ENCODE data around the gene CMIP.
A peak's percentile ranks its signal among the peaks of the same experiment; 100 is the strongest.

The CMIP gene

GRCh38 chr16:81478876-81479511 lies 34.4 kb downstream of the CMIP start:
- Histone ChIP-seq H3K27ac (ENCODE audit: low read depth in 2 of 2, low read length in 2 of 2) (peak overlapping the region; percentile 67 to 82), H3K4me1 (ENCODE audit: control insufficient read depth in 2 of 2, insufficient read depth in 2 of 2, low read length in 2 of 2) (peaks cover 43 to 46% of the 10 kb centered on the region in 2 donors), H3K9me3 (ENCODE audit: control insufficient read depth in 2 of 2, low read length in 2 of 2) (no peaks in the 10 kb centered on the region), H3K27me3 (ENCODE audit: control insufficient read depth in 2 of 2, insufficient read depth in 2 of 2, low read length in 2 of 2) (no peaks in the 10 kb centered on the region), H3K9ac (ENCODE audit: low read depth in 1 of 2, low read length in 2 of 2) (peak overlapping the region; percentile 49 to 56), H3K4me3 (ENCODE audit: low read length in 2 of 2) (peak overlapping the region; percentile 26 to 31), H3K36me3 (ENCODE audit: control insufficient read depth in 2 of 2, insufficient read depth in 2 of 2, low read length in 2 of 2) (peaks cover 0 to 5% of the 10 kb centered on the region in 2 donors)

- H3K27ac ChIP-seq (ENCODE audit: low read depth in 2 of 2, low read length in 2 of 2): peak overlapping the region; percentile 41 to 70
- H3K27me3 ChIP-seq (ENCODE audit: control insufficient read depth in 2 of 2, insufficient read depth in 2 of 2, low read length in 2 of 2): no peaks in the 10 kb centered on the region
- H3K9me3 ChIP-seq (ENCODE audit: control insufficient read depth in 2 of 2, low read length in 2 of 2): no peaks in the 10 kb centered on the region
- peaks cover 46 to 53% of the 10 kb centered on the region in 2 donors for H3K4me1 ChIP-seq (ENCODE audit: control insufficient read depth in 2 of 2, insufficient read depth in 2 of 2, low read length in 2 of 2)
- H3K9ac ChIP-seq (ENCODE audit: low read depth in 1 of 2, low read length in 2 of 2): peak overlapping the region; percentile 1 to 52
- H3K4me3 ChIP-seq (ENCODE audit: low read length in 2 of 2): peak overlapping the region in 1 of 2 donors; percentile 3
- H3K36me3 ChIP-seq (ENCODE audit: control insufficient read depth in 2 of 2, insufficient read depth in 2 of 2, low read length in 2 of 2): peaks cover 0 to 5% of the 10 kb centered on the region in 2 donors
These were observed 36.1 kb downstream of the CMIP start for GRCh38 chr16:81480606-81481206.

GRCh38 chr16:81481207-81481821 lies 36.7 kb downstream of the CMIP start:
- H3K36me3 ChIP-seq (ENCODE audit: control insufficient read depth in 2 of 2, insufficient read depth in 2 of 2, low read length in 2 of 2): peaks cover 0 to 1% of the 10 kb centered on the region in 2 donors
- peak overlapping the region; percentile 1 to 52 for H3K9ac ChIP-seq (ENCODE audit: low read depth in 1 of 2, low read length in 2 of 2)
- peaks cover 50 to 59% of the 10 kb centered on the region in 2 donors for H3K4me1 ChIP-seq (ENCODE audit: control insufficient read depth in 2 of 2, insufficient read depth in 2 of 2, low read length in 2 of 2)

GRCh38 chr16:81482329-81483063 lies 37.9 kb downstream of the CMIP start:
- Histone ChIP-seq H3K4me1 (ENCODE audit: control insufficient read depth in 2 of 2, insufficient read depth in 2 of 2, low read length in 2 of 2) (peaks cover 44 to 59% of the 10 kb centered on the region in 2 donors), H3K27ac (ENCODE audit: low read depth in 2 of 2, low read length in 2 of 2) (peak overlapping the region in 1 of 2 donors; percentile 23), H3K27me3 (ENCODE audit: control insufficient read depth in 2 of 2, insufficient read depth in 2 of 2, low read length in 2 of 2) (no peaks in the 10 kb centered on the region), H3K9me3 (ENCODE audit: control insufficient read depth in 2 of 2, low read length in 2 of 2) (no peaks in the 10 kb centered on the region), H3K4me3 (ENCODE audit: low read length in 2 of 2) (no peak overlapping the region), H3K9ac (ENCODE audit: low read depth in 1 of 2, low read length in 2 of 2) (no peak overlapping the region), H3K36me3 (ENCODE audit: control insufficient read depth in 2 of 2, insufficient read depth in 2 of 2, low read length in 2 of 2) (no peaks in the 10 kb centered on the region)

More at GRCh38 chr16:81481207-81481821, 36.7 kb downstream of the CMIP start:
- Histone ChIP-seq H3K4me3 (ENCODE audit: low read length in 2 of 2) (peak overlapping the region in 1 of 2 donors; percentile 29), H3K27me3 (ENCODE audit: control insufficient read depth in 2 of 2, insufficient read depth in 2 of 2, low read length in 2 of 2) (no peaks in the 10 kb centered on the region), H3K9me3 (ENCODE audit: control insufficient read depth in 2 of 2, low read length in 2 of 2) (no peaks in the 10 kb centered on the region), H3K27ac (ENCODE audit: low read depth in 2 of 2, low read length in 2 of 2) (peak overlapping the region; percentile 41 to 70)

DNA sequence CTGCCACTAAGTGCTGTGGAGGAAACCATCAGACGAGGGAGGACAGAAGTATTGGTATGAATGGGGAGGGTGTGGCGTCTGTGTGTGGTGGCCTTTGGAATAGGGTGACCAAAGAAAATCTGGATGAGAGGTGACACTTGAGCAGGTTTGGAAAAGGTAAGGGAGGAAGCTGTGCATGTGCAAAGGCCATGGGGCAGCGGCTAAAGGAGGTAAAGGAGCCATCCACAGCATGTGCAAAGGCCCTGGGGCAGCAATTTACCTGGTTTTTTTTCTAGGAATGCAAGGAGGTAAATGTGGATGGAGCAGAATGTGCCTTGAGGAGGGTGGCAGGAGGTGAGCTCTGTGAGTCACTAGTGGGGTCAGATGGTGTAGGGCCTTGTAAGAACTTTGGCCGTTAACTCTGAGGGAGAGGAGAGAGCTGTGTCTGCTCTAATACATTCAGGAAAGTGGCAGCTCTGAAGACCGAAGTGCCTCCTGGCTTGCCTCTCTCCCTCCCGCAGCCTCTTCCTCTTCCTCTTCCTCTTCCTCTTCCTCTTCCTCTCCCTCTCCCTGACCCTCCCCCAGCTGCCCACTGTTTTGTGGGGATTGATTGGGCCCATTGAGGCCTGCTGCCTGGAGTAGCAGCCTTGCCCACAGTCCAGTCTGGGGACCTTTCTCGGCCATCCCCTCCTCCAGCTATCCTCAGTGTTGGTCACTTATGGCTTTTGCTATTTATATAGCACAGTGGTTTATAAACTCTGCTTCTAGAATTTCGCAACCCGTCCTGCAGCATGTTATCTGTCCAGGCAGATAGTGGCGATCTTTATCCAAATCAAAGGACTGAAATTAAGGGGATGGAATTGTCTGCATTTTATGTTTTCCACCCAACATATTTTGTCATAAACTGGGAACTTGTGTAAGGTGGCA lies 38.7 kb downstream of the CMIP start:
- Histone ChIP-seq H3K9ac (ENCODE audit: low read depth in 1 of 2, low read length in 2 of 2) (no peak overlapping the region), H3K9me3 (ENCODE audit: control insufficient read depth in 2 of 2, low read length in 2 of 2) (no peaks in the 10 kb centered on the region), H3K27me3 (ENCODE audit: control insufficient read depth in 2 of 2, insufficient read depth in 2 of 2, low read length in 2 of 2) (no peaks in the 10 kb centered on the region), H3K36me3 (ENCODE audit: control insufficient read depth in 2 of 2, insufficient read depth in 2 of 2, low read length in 2 of 2) (no peaks in the 10 kb centered on the region), H3K4me1 (ENCODE audit: control insufficient read depth in 2 of 2, insufficient read depth in 2 of 2, low read length in 2 of 2) (peaks cover 38 to 56% of the 10 kb centered on the region in 2 donors), H3K27ac (ENCODE audit: low read depth in 2 of 2, low read length in 2 of 2) (no peak overlapping the region), H3K4me3 (ENCODE audit: low read length in 2 of 2) (no peak overlapping the region)

DNA sequence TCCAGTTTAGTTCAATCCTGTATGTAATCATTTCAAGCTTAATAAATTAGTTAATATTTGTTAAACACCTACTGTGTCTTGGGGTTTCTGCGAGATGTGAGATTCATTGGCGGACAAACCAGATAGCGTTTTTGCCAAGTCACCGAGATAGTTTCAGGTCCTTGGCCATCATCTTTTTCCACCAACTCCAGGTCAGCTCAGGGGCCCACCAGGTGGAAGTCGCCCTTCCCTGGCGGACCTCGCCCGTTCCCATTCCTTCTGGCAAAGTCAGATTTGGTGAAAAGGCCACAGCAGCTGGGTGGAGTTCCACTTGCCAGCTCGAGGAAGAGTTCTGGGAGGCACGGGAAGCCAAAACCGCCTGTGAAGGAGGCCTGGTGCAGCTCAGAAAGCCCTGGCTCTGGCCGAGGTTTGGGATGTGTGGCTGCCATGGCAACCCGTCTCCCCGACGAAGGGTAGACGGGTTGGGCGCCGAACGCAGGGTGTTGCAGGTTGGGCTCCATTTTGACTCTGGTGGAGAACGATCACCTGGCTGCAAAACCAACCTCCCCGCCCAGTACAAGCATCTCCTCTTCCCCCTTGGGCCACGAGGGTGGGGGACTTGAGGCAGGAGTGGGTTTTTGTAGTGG lies 39.5 kb downstream of the CMIP start:
- Histone ChIP-seq H3K27ac (ENCODE audit: low read depth in 2 of 2, low read length in 2 of 2) (no peak overlapping the region), H3K9ac (ENCODE audit: low read depth in 1 of 2, low read length in 2 of 2) (no peak overlapping the region), H3K27me3 (ENCODE audit: control insufficient read depth in 2 of 2, insufficient read depth in 2 of 2, low read length in 2 of 2) (no peaks in the 10 kb centered on the region), H3K9me3 (ENCODE audit: control insufficient read depth in 2 of 2, low read length in 2 of 2) (no peaks in the 10 kb centered on the region), H3K4me3 (ENCODE audit: low read length in 2 of 2) (no peak overlapping the region), H3K4me1 (ENCODE audit: control insufficient read depth in 2 of 2, insufficient read depth in 2 of 2, low read length in 2 of 2) (peaks cover 32 to 52% of the 10 kb centered on the region in 2 donors), H3K36me3 (ENCODE audit: control insufficient read depth in 2 of 2, insufficient read depth in 2 of 2, low read length in 2 of 2) (no peaks in the 10 kb centered on the region)

GRCh38 chr16:81484908-81485624 lies 40.5 kb downstream of the CMIP start:
- Histone ChIP-seq H3K4me3 (ENCODE audit: low read length in 2 of 2) (no peak overlapping the region), H3K36me3 (ENCODE audit: control insufficient read depth in 2 of 2, insufficient read depth in 2 of 2, low read length in 2 of 2) (no peaks in the 10 kb centered on the region), H3K9me3 (ENCODE audit: control insufficient read depth in 2 of 2, low read length in 2 of 2) (no peaks in the 10 kb centered on the region), H3K27ac (ENCODE audit: low read depth in 2 of 2, low read length in 2 of 2) (peak overlapping the region; percentile 13 to 58), H3K4me1 (ENCODE audit: control insufficient read depth in 2 of 2, insufficient read depth in 2 of 2, low read length in 2 of 2) (peaks cover 29 to 49% of the 10 kb centered on the region in 2 donors), H3K27me3 (ENCODE audit: control insufficient read depth in 2 of 2, insufficient read depth in 2 of 2, low read length in 2 of 2) (no peaks in the 10 kb centered on the region), H3K9ac (ENCODE audit: low read depth in 1 of 2, low read length in 2 of 2) (peak overlapping the region in 1 of 2 donors; percentile 22)

- H3K27ac ChIP-seq (ENCODE audit: low read depth in 2 of 2, low read length in 2 of 2): peak overlapping the region in 1 of 2 donors; percentile 58
- no peak overlapping the region for H3K4me3 ChIP-seq (ENCODE audit: low read length in 2 of 2)
- H3K27me3 ChIP-seq (ENCODE audit: control insufficient read depth in 2 of 2, insufficient read depth in 2 of 2, low read length in 2 of 2): no peaks in the 10 kb centered on the region
- H3K36me3 ChIP-seq (ENCODE audit: control insufficient read depth in 2 of 2, insufficient read depth in 2 of 2, low read length in 2 of 2): no peaks in the 10 kb centered on the region
- H3K9me3 ChIP-seq (ENCODE audit: control insufficient read depth in 2 of 2, low read length in 2 of 2): no peaks in the 10 kb centered on the region
- H3K9ac ChIP-seq (ENCODE audit: low read depth in 1 of 2, low read length in 2 of 2): no peak overlapping the region
- peaks cover 25 to 45% of the 10 kb centered on the region in 2 donors for H3K4me1 ChIP-seq (ENCODE audit: control insufficient read depth in 2 of 2, insufficient read depth in 2 of 2, low read length in 2 of 2)
These were observed 41.4 kb downstream of the CMIP start for GRCh38 chr16:81485824-81486539.

Measured in mucosa of rectum (tissue), 2 donors.